ENCODE data around the gene MPG. TPM values are rescaled to one million over a fixed set of nuclear protein-coding genes. Genes with fewer than 3 reads are reported as not detected.

Gene MPG
- total and polyA plus RNA-seq, 10 of the 15 experiments (the other 5 are each of a cell fraction or from before 2014, with no cell fraction given) = 0.32 to 193 (median 55.7) TPM

DNA sequence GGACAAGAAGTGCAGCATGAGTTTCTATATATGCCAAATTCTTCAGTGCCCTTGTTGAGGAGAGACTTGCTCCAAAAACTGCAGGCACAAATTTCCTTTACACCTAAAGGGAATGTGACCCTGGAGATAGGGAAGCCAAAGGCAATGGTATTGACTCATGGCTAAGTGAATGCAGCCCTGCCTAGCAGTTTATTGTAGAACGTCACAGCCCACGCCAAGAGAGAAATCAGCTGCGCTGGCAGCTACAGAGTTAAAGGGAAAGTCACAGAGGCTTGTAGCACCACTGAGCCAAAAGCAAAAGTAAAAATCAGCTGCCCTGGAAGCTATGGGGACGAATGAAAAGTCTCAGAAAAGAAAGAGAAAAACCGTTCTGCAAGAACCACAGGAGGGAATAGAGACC is 34.7 kb upstream of the MPG start:
- POLR2A ChIA-PET = interaction anchor here (0.7 kb wide), 1 partner anchor 10 kb away, joined by 3 read pairs; the partner anchor contains the start of genes POLR3K and SNRNP25
- intact Hi-C loops (cut with micrococcal nuclease; ENCODE audit: unreplicated experiment) = no loop called here
- TF ChIP-seq MTA2 (IDR thresholded peaks at IDR 0.05; ENCODE audit: low read depth) = no peak
- no peak for TF ChIP-seq WRNIP1 (IDR thresholded peaks at IDR 0.05; ENCODE audit: borderline replicate concordance, low read depth, low read length)
- TF ChIP-seq NKRF (conservative IDR thresholded peaks at IDR 0.05) = no peak

GRCh38 chr16:44655-45054 is 33.4 kb upstream of the MPG start:
- WGBS (ENCODE audit: insufficient coverage, insufficient replicate concordance, low lambda C conversion rate, missing lambda C conversion rate) = over 99% methylated on average over 8 of the region's 8 CpGs
- CTCF ChIA-PET = interaction anchor here (0.9 to 1.8 kb wide), 2 partner anchors 21 to 52 kb away, joined by 3 to 8 read pairs; no protein-coding TSS in a partner anchor
- TF ChIP-seq BCLAF1 (IDR thresholded peaks at IDR 0.05) = no peak
- TF ChIP-seq PKNOX1 (IDR thresholded peaks at IDR 0.05) = no peak
- no peak for TF ChIP-seq POLR2AphosphoS2 (IDR thresholded peaks at IDR 0.05; ENCODE audit: low read depth, low read length)
- TF ChIP-seq SMAD5 (IDR thresholded peaks at IDR 0.05; ENCODE audit: low read depth) = no peak
- no peak for TF ChIP-seq ELK1 (IDR thresholded peaks at IDR 0.05; ENCODE audit: low read depth, low read length)
- TF ChIP-seq PAX8 (IDR thresholded peaks at IDR 0.05) = no peak

More for the DNA sequence above, 34.7 kb upstream of the MPG start:
- RAD21 ChIA-PET (ENCODE audit: unreplicated experiment) = no interaction called here
- no peak for ATAC-seq
- in situ Hi-C loops (cut with MboI) = no loop called here
- no TSS peak for BruUV-seq (replicated peaks)
- no peak overlapping the region for H2AFZ ChIP-seq (ENCODE audit: control insufficient read depth, low read depth, low read length)
- no peak for FAIRE-seq
- no peak for DNase-seq (ENCODE audit: low read depth, low spot score)
- CTCF ChIA-PET = interaction anchor here (1.5 kb wide), 1 partner anchor 22 kb away, joined by 4 read pairs; no protein-coding TSS in a partner anchor
- WGBS (ENCODE audit: insufficient coverage, insufficient replicate concordance, low lambda C conversion rate, missing lambda C conversion rate) = 90% methylated on average over 4 of the region's 5 CpGs
- H3K36me3 ChIP-seq (ENCODE audit: control insufficient read depth in 2 of 2, insufficient read depth in 2 of 2, low read length in 1 of 2) = peaks cover 12% of the 10 kb centered on the region in 2 experiments
- H3K27ac ChIP-seq (ENCODE audit: control insufficient read depth, insufficient read depth) = no peak overlapping the region
- H3K9me3 ChIP-seq (replicated peaks; ENCODE audit: control insufficient read depth, insufficient read depth, low read length) = no peaks in the 10 kb centered on the region
- no peak overlapping the region for H3K9ac ChIP-seq (ENCODE audit: control insufficient read depth, insufficient read depth, low read length)
- peaks cover 17% of the 10 kb centered on the region for H3K4me1 ChIP-seq (ENCODE audit: control insufficient read depth, insufficient read depth, low read length)
- no peaks in the 10 kb centered on the region for H3K27me3 ChIP-seq (replicated peaks in 1 of 2; ENCODE audit: control insufficient read depth in 2 of 2, insufficient read depth in 2 of 2, low read length in 1 of 2)
- no peaks in the 10 kb centered on the region for H4K20me1 ChIP-seq (ENCODE audit: control insufficient read depth, insufficient read depth)
- SMC1A ChIA-PET (ENCODE audit: uncharacterized antibody, unreplicated experiment) = no interaction called here
- peaks cover 2% of the 10 kb centered on the region; the same call in 1 of the 2 replicates for H3K79me2 ChIP-seq (ENCODE audit: control insufficient read depth, insufficient read depth, low read length)
- no peak overlapping the region for H3K4me2 ChIP-seq (ENCODE audit: control insufficient read depth, insufficient read depth)
- no peak overlapping the region for H3K4me3 ChIP-seq

More at GRCh38 chr16:44655-45054, 33.4 kb upstream of the MPG start:
- FAIRE-seq = no peak
- intact Hi-C loops (cut with micrococcal nuclease; ENCODE audit: unreplicated experiment) = no loop called here
- DNase-seq (ENCODE audit: low read depth, low spot score) = no peak
- TSS peak; percentile 33 for BruUV-seq (replicated peaks)
- no peaks in the 10 kb centered on the region for H4K20me1 ChIP-seq (ENCODE audit: control insufficient read depth, insufficient read depth)
- in situ Hi-C loops (cut with MboI) = no loop called here
- H3K79me2 ChIP-seq (ENCODE audit: control insufficient read depth, insufficient read depth, low read length) = peaks cover 5% of the 10 kb centered on the region
- ChIA-PET RAD21 (ENCODE audit: unreplicated experiment) (no interaction called here), SMC1A (ENCODE audit: uncharacterized antibody, unreplicated experiment) (interaction anchor here (1.2 kb wide), 1 partner anchor 9 kb away, joined by 4 read pairs; the partner anchor contains the start of genes POLR3K and SNRNP25), POLR2A (interaction anchor here (0.6 to 1.3 kb wide), 2 partner anchors 8 to 21 kb away, joined by 5 read pairs; partner anchors contain the start of gene POLR3K)
- H2AFZ ChIP-seq (ENCODE audit: control insufficient read depth, low read depth, low read length) = no peak overlapping the region
- peaks cover 12% of the 10 kb centered on the region in 2 experiments for H3K36me3 ChIP-seq (ENCODE audit: control insufficient read depth in 2 of 2, insufficient read depth in 2 of 2, low read length in 1 of 2)
- ATAC-seq = no peak
- H3K27ac ChIP-seq (ENCODE audit: control insufficient read depth, insufficient read depth) = no peak overlapping the region
- peaks cover 4% of the 10 kb centered on the region; the same call in 1 of the 2 replicates for H3K4me1 ChIP-seq (ENCODE audit: control insufficient read depth, insufficient read depth, low read length)
- H3K4me2 ChIP-seq (ENCODE audit: control insufficient read depth, insufficient read depth) = no peak overlapping the region
- H3K9ac ChIP-seq (ENCODE audit: control insufficient read depth, insufficient read depth, low read length) = no peak overlapping the region
- H3K9me3 ChIP-seq (replicated peaks; ENCODE audit: control insufficient read depth, insufficient read depth, low read length) = no peaks in the 10 kb centered on the region
- no peaks in the 10 kb centered on the region for H3K27me3 ChIP-seq (replicated peaks in 1 of 2; ENCODE audit: control insufficient read depth in 2 of 2, insufficient read depth in 2 of 2, low read length in 1 of 2)
- H3K4me3 ChIP-seq = no peak overlapping the region

All from GM12878 (cell line).